AG08396 (cell line): ENCODE measurements around the gene RPS21.
"Not testable (repeated sequence)": the region's sequence is repeated elsewhere in the genome, so short reads cannot be mapped to it uniquely, and the experiment has no call there.

ENCODE experiments used
- DNase-seq: peaks from one replicate; pipeline ENCODE4 v3.0.0; 2012; ENCODE audit warnings: low spot score, mixed read lengths

RPS21 gene

DNA sequence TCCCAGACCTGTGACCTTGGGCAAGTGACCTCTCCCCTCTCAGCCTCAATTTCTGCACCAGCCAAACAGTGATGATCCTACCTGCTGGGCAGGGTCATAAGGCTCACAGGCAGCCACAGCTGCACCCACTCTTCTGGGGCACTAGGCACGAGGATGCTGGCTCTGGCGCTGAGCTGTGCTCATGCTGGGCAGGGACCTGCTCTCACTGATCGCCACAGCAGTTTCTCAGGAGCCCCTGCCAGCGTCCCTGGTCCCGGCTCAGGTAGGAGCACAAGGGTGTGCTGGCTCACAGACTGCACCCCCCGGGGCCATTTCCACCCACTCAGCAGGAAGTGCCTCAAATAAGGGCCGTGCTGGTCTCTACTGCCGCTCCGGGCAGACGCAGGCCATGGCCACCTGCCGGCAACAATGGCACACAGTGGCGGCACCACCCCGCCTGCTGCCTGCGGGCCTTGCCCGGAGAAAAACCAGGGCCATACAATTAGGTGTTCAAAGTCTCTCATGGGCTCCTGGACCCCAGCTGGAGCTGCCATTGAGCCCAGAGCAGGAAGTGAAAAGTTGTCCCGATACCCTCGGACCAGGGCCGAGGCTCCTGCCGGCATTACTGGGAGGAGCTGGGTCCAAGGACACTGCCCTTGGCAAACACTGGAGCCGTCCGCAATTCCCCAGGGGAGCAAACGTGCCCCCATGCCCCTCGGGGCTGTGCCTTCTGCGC lies 24.7 kb downstream of the RPS21 start:
- DNase-seq = no peak

- no peak for DNase-seq
Measured at GRCh38 chr20:62412194-62413024, 25.5 kb downstream of the RPS21 start.

- DNase-seq = no peak
Measured at GRCh38 chr20:62413025-62413570, 26.2 kb downstream of the RPS21 start.

DNA sequence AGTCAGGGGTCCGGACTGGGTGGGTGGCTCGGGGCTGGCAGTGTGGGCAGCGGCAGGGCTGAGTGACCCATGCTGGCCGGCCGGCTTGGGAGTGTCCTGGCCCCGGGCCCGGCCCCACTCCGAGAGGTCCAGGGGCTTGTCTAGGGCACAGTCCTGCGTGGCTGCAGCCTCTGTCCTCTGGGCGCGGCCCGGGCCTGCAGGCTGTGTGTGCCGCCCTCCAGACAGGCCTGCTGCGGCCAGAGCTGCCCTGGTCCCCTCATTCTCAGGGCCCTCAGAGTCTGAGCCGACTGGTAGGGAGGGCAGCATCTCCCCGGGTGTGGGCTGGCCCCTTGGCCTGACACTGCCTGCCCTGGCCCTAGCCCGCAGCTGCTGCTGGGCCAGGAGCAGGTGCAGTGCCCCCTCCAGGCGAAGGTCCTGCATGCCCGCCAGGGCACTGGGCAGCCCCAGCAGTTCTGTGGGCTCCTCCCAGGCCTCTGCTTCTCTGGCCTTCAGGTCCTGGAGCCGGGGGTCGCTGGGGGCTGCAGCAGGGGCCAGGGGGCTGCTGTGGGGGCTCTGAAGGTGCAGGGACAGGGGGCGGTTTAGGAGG lies 27.1 kb downstream of the RPS21 start:
- no peak for DNase-seq

DNA sequence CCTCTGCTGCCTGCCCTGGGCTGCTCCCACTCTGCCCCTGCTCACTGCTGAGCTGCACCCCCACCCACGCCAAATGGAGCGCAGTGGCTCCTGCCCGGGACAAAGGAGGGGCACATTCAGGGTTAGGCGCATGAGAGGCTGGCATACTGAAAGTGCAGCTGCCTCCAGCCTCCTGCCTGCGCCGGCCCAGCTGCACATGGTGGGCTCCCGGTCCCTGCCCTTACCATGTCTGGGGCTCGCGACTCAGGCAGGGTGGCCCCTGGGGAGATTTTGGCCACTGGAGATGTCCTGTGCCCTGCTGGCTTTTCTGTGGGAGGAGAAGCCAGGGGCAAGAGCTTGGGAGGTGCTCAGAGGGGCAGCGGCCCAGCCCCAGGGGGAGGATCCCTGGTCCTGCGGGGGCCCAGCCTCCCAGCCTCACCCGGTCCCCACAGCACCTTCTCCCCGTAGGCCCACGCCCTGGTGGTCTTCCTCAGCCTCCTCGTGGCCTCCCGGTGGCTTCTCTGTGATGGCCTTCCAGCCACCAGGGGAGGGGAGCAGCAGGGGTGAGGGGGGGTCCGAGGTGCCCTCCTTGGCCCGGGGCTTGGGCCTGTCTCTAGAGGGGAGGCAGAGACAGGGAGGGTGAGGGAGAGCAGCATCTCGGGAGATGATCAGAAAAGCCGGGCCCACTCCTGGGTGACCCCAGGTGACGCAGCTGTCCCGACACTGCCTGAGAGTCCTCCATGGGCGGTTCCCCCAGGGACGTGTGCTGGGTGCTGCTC lies 28.6 kb downstream of the RPS21 start:
- DNase-seq = no peak

DNA sequence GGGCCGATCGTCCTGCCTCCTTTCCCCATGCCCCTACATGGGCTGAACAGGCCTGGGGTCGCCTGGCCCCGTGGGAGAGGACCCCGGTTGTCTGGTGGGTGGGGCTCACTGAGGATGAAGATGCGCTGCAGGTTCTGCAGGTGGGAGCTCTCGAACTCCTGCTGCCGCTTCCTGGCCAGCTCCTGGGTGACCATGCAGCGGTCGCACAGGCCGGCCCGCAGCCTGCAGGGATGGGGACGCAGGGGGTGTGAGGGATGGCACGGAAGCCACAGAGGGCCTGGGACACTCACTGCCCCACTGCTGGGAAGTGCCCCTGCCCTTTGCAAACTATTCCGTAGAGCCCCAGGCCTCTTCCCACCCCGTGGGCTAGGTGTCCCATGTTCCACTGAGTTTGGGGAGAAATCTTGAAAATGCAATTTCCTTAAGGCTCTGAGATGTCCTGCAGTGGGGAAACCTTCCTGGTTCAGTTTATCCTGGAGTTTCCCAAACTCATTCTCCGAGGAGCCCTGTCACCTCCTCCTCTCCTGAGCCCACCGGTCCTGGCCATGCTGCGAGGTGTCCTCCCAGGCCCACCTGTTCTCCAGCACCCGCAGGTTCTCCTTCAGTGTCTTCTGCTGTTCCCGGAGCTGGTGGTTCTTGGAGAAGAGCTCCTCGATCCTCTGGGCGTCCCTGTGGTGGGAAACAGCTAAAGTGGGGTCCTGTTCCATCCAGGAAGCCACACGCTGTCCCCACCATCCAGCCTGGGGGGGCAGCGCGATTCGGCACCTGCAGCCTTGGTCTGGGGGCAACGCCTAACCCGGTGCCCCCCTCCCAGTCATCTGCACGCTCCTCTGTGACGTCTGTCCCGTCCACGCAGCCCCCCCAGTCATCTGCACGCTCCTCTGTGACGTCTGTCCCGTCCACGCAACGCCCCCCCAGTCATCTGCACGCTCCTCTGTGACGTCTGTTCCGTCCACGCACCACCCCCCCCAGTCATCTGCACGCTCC lies 30.0 kb downstream of the RPS21 start:
- no peak for DNase-seq

DNA sequence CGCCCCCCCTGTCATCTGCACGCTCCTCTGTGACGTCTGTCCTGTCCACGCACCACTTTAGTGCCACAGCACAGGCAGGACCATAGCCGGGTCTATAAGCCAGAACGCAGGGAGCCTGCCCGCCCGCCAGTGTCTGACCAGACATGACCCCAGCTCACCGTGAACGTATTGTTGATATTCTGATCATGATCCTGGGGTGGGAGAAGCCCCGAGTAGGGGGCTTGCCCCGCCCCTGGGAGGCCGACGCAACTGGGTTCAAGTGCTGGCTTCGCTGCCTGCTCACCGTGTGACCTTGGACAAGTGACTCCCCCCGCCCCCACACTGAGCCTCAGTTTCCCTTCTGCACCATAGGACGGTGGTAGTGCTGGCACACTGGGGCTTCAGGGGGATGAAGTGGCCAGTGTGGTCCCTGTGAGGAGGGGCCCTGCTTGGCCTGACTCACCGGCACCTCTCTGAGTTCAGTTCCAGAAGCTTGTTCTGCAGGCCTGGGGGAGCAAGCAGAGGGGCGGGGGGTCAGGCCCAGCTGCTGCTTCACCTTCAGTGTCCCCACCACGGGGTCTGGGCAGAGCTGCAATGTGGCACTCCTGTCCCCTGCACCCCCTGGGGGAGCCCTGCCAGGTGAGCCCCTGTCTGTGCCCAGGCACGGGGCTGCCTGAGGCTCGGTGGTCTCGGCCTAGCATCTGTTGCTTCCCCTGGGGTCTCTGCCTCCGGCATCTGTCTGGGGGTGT lies 31.2 kb downstream of the RPS21 start:
- DNase-seq = no peak

GRCh38 chr20:62418709-62419487 lies 32.0 kb downstream of the RPS21 start:
- no peak for DNase-seq

GRCh38 chr20:62419759-62420158 lies 32.9 kb downstream of the RPS21 start:
- DNase-seq = no peak

- no peak for DNase-seq
Measured at GRCh38 chr20:62420846-62421715, 34.2 kb downstream of the RPS21 start.

GRCh38 chr20:62421716-62421990 lies 34.8 kb downstream of the RPS21 start:
- no peak for DNase-seq

DNA sequence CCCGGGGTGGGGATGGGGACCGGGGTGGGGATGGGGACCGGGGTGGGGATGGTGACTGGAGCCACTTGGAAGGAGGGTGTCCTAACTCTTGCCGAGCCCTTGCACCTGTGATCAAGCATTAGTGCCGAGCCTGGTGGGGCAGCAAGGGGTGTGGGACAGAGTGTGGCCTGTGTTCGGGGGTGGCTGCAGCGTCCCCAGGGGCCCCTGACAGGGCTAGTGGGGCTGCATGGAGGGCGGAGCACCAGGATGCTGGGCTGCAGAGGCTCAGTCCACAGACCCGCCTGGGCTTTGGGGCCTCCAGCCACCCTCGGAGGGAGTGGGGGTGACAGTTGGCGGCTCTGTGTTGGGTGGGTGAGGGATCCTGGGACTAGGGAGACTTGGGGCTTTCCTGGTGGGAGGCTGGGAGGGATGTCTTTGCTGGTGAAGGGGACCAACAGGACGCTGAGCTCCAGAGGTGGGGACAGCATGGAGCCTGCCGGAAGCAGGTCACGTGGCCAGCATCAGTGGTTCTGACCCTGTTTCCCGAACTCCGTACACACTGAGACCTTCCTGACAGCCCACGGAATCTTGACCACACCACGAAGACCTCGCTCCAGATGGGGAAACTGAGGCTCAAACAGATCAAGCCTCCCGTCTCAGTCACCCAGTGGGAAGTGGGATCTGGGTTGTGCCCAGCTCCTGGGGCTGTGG lies 35.9 kb downstream of the RPS21 start:
- DNase-seq = no peak

GRCh38 chr20:62423326-62423706 lies 36.4 kb downstream of the RPS21 start:
- DNase-seq = no peak

DNA sequence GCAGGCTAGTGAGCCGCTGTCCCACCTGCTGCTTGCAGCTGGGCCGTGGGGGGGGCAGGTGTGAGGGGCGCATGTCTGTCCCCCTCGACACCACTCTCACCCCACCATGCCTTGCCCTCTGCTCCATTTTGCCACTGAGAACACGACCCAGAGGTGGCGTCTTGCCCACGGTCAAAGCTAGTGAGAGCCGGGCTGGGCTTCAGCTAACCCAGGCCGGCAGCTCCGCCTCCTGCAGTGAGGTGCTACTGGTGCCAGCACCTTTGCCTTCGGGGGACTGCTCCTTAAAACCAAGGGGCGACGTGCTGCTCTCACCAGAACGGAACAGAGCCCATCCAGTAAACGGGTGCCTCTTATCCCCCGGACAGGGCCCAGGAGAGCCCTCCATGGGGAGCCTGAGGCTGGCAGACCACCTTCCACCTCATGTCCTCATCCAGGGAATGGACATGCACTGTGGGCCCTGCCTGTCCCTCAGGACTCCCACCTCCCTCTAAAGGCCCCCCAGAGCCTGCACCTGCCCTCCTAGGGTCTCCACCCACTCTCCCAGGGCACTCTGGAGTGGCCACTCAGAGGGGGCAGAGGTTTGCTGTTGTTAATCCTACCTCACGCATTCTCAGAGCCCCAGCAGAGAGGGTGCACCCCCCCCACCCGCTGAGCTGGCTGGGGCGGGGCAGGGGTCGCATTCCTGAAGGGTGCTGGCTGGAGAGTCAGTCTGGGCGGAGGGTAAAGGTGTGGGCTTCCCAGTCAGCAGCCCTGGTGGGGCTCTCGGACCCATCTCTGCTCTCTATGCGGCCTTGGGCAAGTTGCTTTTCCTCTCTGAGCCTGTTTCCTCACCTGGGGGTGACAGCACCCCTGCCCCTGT lies 37.6 kb downstream of the RPS21 start:
- no peak for DNase-seq

- no peak for DNase-seq
Measured at GRCh38 chr20:62425281-62426058, 38.6 kb downstream of the RPS21 start.

DNA sequence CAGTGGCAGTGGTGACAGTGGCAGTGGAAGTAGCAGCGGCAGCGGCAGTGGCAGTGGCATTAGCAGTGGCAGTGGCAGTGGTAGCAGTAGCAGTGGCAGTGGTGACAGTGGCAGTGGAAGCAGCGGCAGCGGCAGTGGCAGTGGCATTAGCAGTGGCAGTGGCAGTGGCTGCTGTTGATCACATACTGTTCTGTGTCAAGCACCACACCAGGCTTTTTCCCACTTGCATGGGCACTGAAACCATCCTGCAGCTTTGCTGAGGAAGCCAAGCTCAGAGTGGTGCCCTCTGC lies 39.1 kb downstream of the RPS21 start:
- DNase-seq = not testable (repeated sequence)
